Fibroblast of pulmonary artery (primary cell): Measurements from ENCODE around the gene SETBP1.

Experiments used
- DNase-seq: peaks from one replicate; pipeline ENCODE4 v3.0.0-alpha.2; 2010; ENCODE audit warnings: low read depth
- H3K4me3 ChIP-seq: replicated peaks from 2 replicates; pipeline ENCODE4 v1.5.1; 2011; ENCODE audit warnings: low read depth, mild to moderate bottlenecking, control low read depth, low read length, moderate library complexity
- TF ChIP-seq, protein P1 (sequence below): IDR thresholded peaks from 2 replicates; pipeline ENCODE4 v1.5.1; 2011; ENCODE audit warnings: mild to moderate bottlenecking, control low read depth, low read length, inconsistent platforms; ENCODE audit errors: missing control alignments

SETBP1 gene

DNA sequence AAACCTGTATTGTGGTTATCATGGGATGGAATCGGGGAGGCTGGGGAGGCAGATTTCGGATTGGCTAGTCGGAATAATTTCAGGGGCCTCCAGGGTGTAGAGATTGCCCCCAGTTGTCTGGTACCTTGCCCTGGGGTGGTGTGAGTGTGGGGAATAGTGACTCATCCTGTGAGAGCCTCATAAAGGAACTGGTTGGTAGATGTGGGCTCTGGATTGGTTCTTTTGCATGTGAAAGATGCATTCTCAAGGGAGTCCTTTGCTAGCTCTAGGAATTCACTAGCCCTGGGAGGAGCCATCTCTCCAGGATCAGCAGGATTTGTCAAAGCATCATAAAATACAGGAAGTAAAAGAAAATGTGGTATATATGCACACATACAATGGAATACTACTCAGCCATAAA is 331.6 kb downstream of the SETBP1 start:
- no peak overlapping the region for H3K4me3 ChIP-seq
- TF ChIP-seq, protein P1, sequence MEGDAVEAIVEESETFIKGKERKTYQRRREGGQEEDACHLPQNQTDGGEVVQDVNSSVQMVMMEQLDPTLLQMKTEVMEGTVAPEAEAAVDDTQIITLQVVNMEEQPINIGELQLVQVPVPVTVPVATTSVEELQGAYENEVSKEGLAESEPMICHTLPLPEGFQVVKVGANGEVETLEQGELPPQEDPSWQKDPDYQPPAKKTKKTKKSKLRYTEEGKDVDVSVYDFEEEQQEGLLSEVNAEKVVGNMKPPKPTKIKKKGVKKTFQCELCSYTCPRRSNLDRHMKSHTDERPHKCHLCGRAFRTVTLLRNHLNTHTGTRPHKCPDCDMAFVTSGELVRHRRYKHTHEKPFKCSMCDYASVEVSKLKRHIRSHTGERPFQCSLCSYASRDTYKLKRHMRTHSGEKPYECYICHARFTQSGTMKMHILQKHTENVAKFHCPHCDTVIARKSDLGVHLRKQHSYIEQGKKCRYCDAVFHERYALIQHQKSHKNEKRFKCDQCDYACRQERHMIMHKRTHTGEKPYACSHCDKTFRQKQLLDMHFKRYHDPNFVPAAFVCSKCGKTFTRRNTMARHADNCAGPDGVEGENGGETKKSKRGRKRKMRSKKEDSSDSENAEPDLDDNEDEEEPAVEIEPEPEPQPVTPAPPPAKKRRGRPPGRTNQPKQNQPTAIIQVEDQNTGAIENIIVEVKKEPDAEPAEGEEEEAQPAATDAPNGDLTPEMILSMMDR, result no peak
- no peak for DNase-seq

DNA sequence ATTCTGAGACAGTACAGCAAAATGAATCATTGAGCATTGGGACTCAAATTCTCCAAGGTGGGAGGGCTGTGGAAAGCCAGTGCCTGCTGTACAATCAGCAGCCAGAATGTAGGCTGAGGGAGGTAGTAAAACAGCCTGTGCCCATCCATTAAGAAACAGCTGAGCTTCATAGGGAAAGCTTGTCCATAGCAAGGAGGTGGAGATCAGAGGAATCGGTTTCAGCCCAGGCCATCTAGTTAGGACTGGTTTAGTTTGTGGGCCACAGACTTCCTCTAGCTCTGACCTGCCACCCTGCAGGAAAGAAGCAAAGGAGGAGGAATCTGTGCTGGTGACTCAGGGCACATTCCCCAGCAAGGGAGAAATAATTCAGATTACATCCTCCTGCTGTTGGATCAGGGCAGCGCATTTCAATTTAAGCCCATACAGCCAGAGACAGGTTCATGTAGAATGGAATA is 333.4 kb downstream of the SETBP1 start:
- TF ChIP-seq, protein P1, result peak; percentile 34
- H3K4me3 ChIP-seq, result no peak overlapping the region
- DNase-seq, result peak; percentile 73

DNA sequence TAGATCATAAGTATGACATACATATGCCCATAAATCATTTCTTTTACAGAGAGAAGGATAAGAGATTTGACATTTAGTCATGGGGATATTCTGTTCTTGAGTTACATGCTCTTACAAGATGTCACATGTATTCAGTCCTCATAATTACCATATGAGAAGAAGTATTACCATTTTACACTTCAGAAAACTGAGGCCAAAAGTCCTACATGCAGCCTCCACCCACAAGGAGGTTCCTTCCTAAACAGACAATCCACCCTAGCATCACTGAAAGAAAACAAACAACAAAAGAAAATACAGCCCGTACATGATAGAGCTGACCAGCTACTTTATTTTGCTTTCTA is 335.1 kb downstream of the SETBP1 start:
- H3K4me3 ChIP-seq, result no peak overlapping the region
- TF ChIP-seq, protein P1, result no peak
- no peak for DNase-seq

DNA sequence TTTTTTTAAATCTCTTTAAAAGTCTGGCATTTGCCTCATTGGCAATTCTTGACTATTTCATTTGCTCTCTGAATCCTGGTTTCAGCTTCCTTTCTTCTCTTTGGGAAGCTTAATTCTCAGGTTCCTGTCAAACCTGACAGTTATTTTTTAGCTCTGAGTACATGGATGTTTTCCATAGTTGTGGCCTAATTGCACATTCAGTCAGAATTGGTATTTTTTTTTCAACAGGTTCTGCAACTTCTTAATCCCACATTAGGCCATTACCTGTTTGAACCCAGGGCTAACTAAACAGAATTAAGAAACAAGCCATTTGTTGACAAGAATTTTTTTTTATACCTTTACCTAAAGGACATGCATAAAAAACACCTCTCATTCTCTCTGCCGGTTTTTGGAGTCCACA is 338.8 kb downstream of the SETBP1 start:
- TF ChIP-seq, protein P1, result no peak

DNA sequence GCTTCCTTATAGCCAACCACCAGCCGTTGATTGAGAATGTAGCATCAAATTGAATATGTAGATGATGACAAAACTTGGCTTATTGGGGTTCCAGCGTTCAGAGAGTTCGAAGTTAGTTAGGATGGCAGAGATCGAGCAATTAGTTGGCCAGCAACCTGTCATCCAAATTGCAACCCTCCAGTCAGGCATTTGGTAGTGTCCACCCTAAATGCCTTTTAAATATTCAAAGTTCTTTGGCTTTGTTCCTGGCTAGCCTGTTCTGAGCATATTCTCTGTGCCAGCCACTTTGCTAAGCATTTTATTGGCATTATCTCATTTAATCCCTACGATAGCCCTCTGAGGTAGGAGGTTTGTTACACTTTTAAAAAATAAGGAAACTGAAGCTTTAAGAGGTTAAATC is 342.8 kb downstream of the SETBP1 start:
- H3K4me3 ChIP-seq, result no peak overlapping the region
- TF ChIP-seq, protein P1, result no peak
- DNase-seq, result no peak

More for the DNA sequence above, 338.8 kb downstream of the SETBP1 start:
- DNase-seq, result no peak
- no peak overlapping the region for H3K4me3 ChIP-seq

DNA sequence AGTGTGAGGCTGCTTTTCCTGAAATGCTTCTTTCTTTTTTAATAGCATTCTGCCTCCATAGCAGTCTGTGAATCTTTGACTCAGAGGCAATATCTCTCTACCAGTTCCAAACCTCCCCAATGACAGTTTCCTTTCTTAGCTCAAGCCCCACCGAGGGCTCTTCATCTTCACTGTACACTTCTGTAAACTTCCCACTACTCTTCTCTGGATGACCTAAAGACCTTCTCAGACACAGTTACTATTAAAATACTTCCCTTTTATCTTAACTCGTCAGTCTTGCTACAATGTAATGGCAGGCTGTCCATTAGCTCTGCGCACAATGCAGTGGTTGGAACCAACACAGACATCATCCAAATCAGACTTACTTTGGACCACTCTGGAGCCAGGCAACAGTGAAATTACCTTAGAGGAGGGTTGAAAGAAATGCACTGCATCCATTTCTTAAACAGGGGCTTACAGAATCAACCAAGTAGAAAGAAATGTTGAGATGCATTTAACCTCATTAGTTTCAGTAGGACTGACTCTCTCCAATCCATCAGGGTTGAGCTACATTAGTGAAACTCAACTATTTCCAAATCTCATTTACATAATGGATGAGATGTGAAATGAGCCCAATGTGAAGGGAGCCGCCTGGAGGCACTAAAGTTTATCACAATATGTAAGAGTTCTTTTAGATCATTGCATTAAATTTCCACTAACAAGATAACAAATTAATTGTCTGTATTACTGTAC is 343.8 kb downstream of the SETBP1 start:
- DNase-seq, result no peak
- no peak overlapping the region for H3K4me3 ChIP-seq
- TF ChIP-seq, protein P1, result no peak

DNA sequence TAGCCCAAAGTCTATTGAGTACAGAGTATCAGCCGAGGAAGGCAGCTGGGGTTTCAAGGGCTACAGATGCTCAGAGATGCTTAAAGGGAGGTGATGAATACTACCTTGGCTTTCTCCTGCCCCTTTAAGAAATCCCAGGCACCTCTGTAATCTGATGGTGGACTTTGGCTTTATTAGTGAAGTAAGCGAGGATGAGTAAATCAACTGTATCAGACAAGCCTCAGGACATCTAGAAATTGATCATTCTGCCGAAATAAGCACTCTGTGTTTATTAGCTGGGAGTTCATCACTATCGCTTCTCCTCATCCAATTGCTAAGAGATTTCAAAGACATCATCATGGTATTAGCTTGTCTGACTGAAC is 344.4 kb downstream of the SETBP1 start:
- TF ChIP-seq, protein P1, result no peak
- no peak overlapping the region for H3K4me3 ChIP-seq
- DNase-seq, result no peak
